Nephron (organoid): Measurements from ENCODE around the gene FAM161A.
A peak's percentile ranks its signal among the peaks of the same experiment; 100 is the strongest.
"Not testable (repeated sequence)": the region's sequence is repeated elsewhere in the genome, so short reads cannot be mapped to it uniquely, and the experiment has no call there.

Experiments used
- H3K27ac Mint-ChIP-seq, 3 experiments: 2 replicates each; pipeline ENCODE4 v1.8.0; 2020; ENCODE audit warnings: mixed read lengths in 3 of 3, mild to moderate bottlenecking in 2 of 3, moderate library complexity in 1 of 3
- H3K27me3 Mint-ChIP-seq: 2 replicates; pipeline ENCODE4 v1.8.0; 2021; ENCODE audit warnings: low read depth, mild to moderate bottlenecking, moderate library complexity, mixed read lengths
- H3K36me3 Mint-ChIP-seq: 2 replicates; pipeline ENCODE4 v1.8.0; 2020; ENCODE audit warnings: low read depth, mixed read lengths
- H3K4me1 Mint-ChIP-seq: 2 replicates; pipeline ENCODE4 v1.8.0; 2020; ENCODE audit warnings: mixed read lengths
- H3K4me3 Mint-ChIP-seq, 3 experiments: 2 replicates each; pipeline ENCODE4 v1.8.0; 2020; ENCODE audit warnings: mild to moderate bottlenecking in 3 of 3, mixed read lengths in 3 of 3, moderate library complexity in 2 of 3
- H3K9me3 Mint-ChIP-seq: 2 replicates; pipeline ENCODE4 v1.8.0; 2020; ENCODE audit warnings: mixed read lengths
- CTCF ChIP-seq, 3 experiments: fragments of 200-600 bp; sonication (generic); IDR thresholded peaks; one replicate each; pipeline ENCODE4 v1.5.0; 2021; ENCODE audit warnings: antibody characterized with exemption in 3 of 3; ENCODE audit not compliant: unreplicated experiment in 3 of 3

FAM161A gene

DNA sequence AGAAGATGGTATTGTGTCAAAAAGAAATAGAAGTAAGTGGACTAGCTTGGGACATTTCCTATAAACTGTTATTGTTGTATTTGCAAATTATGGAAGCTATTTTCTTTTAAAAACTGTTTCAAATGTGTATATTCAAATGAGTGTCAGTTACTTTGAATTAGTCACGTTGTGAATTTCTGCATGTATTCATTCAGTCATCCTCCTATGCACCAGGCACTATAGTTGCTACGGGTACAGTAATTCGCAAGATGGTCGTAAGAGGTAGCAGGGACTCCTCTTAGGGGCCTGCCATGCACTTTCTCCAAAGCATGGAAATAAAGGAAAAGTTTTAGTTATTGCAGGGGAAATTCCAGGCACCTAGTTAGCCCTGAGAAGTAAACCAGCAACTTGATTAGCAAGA lies 51.3 kb downstream of the FAM161A start:
- no peaks in the 10 kb centered on the region for H3K36me3 Mint-ChIP-seq
- no peak for TF ChIP-seq CTCF (IDR thresholded peaks at IDR 0.05; ENCODE audit: unreplicated experiment in 3 of 3)
- no peaks in the 10 kb centered on the region for H3K4me1 Mint-ChIP-seq
- H3K4me3 Mint-ChIP-seq: no peak overlapping the region
- peaks cover 8% of the 10 kb centered on the region for H3K27me3 Mint-ChIP-seq
- no peak overlapping the region for H3K27ac Mint-ChIP-seq
- H3K9me3 Mint-ChIP-seq: no peaks in the 10 kb centered on the region

DNA sequence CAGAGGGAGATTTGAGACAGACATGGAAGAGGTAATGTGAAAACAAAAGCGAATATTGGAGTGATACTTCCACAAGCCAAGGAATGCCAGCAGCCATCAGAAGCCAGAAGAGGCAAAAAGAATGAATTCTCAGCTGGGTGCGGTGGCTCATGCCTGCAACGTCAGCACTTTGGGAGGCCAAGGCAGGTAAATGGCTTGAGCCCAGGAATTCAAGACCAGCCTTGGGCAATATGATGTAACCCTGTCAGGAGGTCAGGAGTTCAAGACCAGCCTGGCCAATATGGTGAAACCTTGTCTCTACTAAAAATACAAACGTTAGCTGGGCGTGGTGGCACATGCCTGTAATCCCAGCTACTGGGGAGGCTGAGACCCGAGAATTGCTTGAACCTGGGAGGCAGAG lies 54.8 kb downstream of the FAM161A start:
- H3K27ac Mint-ChIP-seq: no peak overlapping the region
- no peak for TF ChIP-seq CTCF (IDR thresholded peaks at IDR 0.05; ENCODE audit: unreplicated experiment in 3 of 3)
- no peaks in the 10 kb centered on the region for H3K4me1 Mint-ChIP-seq
- no peak overlapping the region for H3K4me3 Mint-ChIP-seq
- H3K36me3 Mint-ChIP-seq: no peaks in the 10 kb centered on the region
- H3K9me3 Mint-ChIP-seq: no peaks in the 10 kb centered on the region
- H3K27me3 Mint-ChIP-seq: peaks cover 5% of the 10 kb centered on the region

DNA sequence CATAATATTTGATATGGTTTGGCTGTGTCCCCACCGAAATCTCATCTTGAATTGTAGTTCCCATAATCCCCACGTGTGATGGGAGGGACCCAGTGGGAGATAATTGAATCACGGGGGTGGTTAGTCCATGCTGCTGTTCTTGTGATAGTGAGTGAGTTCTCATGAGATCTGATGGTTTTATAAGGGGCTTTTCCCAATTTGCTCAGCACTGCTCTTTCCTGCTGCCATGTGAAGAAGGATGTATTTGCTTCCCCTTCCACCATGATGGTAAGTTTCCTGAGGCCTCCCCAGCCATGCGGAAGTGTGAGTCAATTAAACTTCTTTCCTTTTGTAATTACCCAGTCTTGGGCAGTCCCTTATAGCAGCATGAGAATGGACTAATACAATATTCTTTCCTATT lies 56.4 kb downstream of the FAM161A start:
- H3K36me3 Mint-ChIP-seq, H3K27ac Mint-ChIP-seq, H3K4me1 Mint-ChIP-seq, H3K4me3 Mint-ChIP-seq, H3K9me3 Mint-ChIP-seq: not testable (repeated sequence)
- H3K27me3 Mint-ChIP-seq: peaks cover 17% of the 10 kb centered on the region

DNA sequence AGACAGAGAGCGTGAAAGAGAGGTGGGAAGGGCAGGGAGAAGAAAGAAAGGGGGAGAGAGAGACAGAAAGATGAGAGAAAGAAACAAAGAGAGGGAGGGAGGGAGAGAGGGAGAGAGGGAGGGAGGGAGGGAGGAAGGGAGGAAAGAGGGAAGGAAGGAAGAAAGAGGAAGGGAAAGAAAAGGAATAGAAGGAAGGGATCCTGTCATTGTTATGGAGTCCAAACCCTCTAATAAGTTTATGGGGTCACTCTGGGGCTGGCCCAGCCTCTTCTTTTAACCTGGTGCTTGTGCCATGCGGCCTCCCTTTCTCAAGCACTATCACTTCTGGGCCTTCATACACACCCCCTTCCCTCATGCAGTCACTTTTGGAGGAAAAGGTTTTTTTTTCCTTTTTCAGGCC lies 58.5 kb downstream of the FAM161A start:
- no peaks in the 10 kb centered on the region for H3K4me1 Mint-ChIP-seq
- H3K4me3 Mint-ChIP-seq: no peak overlapping the region
- H3K36me3 Mint-ChIP-seq: no peaks in the 10 kb centered on the region
- TF ChIP-seq CTCF (IDR thresholded peaks at IDR 0.05; ENCODE audit: unreplicated experiment in 3 of 3): no peak
- no peaks in the 10 kb centered on the region for H3K9me3 Mint-ChIP-seq
- H3K27me3 Mint-ChIP-seq: peaks cover 16% of the 10 kb centered on the region
- no peak overlapping the region for H3K27ac Mint-ChIP-seq

- H3K4me1 Mint-ChIP-seq: no peaks in the 10 kb centered on the region
- H3K9me3 Mint-ChIP-seq: no peaks in the 10 kb centered on the region
- TF ChIP-seq CTCF (IDR thresholded peaks at IDR 0.05; ENCODE audit: unreplicated experiment in 3 of 3): peak; percentile 46 to 60 (median 52)
- H3K27ac Mint-ChIP-seq: no peak overlapping the region
- no peaks in the 10 kb centered on the region for H3K36me3 Mint-ChIP-seq
- H3K4me3 Mint-ChIP-seq: peak overlapping the region; percentile 52 to 70 (median 61)
- peaks cover 18% of the 10 kb centered on the region for H3K27me3 Mint-ChIP-seq
Measured at GRCh38 chr2:61793389-61793836, 60.4 kb downstream of the FAM161A start.

DNA sequence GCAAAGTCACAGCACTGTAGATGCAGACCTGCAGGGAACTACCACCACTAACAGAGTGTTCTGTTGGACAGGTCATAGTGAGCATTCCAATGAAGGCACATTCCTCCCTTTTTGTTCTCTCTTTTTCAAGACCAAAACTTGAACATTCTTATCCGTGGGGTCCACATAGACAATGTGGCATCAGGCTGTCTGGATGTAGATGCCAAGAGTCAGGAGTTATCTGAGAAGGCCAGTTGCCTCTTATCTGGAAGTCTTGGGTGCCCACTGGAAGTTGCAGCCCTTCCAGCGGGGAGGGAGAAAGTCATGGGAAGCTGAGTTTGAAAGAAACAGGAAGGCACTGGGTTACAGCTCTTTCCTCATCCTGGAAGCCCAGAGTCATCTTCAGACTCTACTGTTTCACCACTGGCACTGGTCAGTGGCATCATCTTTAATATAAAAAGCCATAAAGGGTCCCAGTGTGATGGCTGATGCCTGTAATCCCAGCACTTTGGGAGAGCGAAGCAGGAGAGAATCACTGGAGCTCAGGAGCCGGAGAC lies 61.4 kb downstream of the FAM161A start:
- no peaks in the 10 kb centered on the region for H3K9me3 Mint-ChIP-seq
- H3K4me3 Mint-ChIP-seq: no peak overlapping the region
- peaks cover 18% of the 10 kb centered on the region for H3K27me3 Mint-ChIP-seq
- H3K4me1 Mint-ChIP-seq: no peaks in the 10 kb centered on the region
- H3K27ac Mint-ChIP-seq: no peak overlapping the region
- TF ChIP-seq CTCF (IDR thresholded peaks at IDR 0.05; ENCODE audit: unreplicated experiment in 3 of 3): no peak
- no peaks in the 10 kb centered on the region for H3K36me3 Mint-ChIP-seq
